H1 (cell line): ENCODE measurements around the gene MSI2. TPM values are rescaled to one million over a fixed set of nuclear protein-coding genes. Genes with fewer than 3 reads are reported as not detected.

Experiments
- CEBPB ChIP-seq: IDR thresholded peaks from 2 replicates; pipeline ENCODE4 v1.6.1; 2012; ENCODE audit warnings: low read depth, low read length
- CTBP2 ChIP-seq: IDR thresholded peaks from 2 replicates; pipeline ENCODE4 v1.7.0; 2011; ENCODE audit warnings: borderline replicate concordance, mild to moderate bottlenecking, moderate library complexity, mixed read lengths, low read length; ENCODE audit not compliant: insufficient read depth, insufficient read length
- SRF ChIP-seq: IDR thresholded peaks from 2 replicates; pipeline ENCODE4 v1.6.1; 2011; ENCODE audit warnings: mild to moderate bottlenecking, low read depth, low read length, moderate library complexity
- ZNF274 ChIP-seq: IDR thresholded peaks from 2 replicates; pipeline ENCODE4 v1.7.0; 2012; ENCODE audit warnings: low read length, borderline replicate concordance; ENCODE audit errors: extremely low read depth
- polyA plus RNA-seq, 7 experiments: library from polyadenylated mRNA; depleted of rRNA in 3 of 7; stranded (reverse) in 5 of 7; unstranded in 2 of 7; fragments of >200 nt in 5 of 7; fragments of 200-250 nt in 2 of 7; gene quantifications; 1 replicate in 5 of 7; 2 replicates in 1 of 7; 4 replicates in 1 of 7; pipeline versions ENCODE4 v1.2.1 to v1.2.3, GENCODE V29; 2011 to 2013; ENCODE audit warnings: missing spikeins in 2 of 7, mixed read lengths in 2 of 7
- total RNA-seq: library from RNA; stranded (reverse); fragmentation: NEBNext Ultra II Directional; extraction: Animal tissue kit (Norgen Biotek cat#: 25700); gene quantifications from 2 replicates; pipeline ENCODE4 v1.2.1, GENCODE V29; 2021
- TF ChIP-seq, protein P1 (sequence below): fragments of 300-600 bp; sonication (generic); IDR thresholded peaks from 2 replicates; pipeline ENCODE4 v1.7.1; 2012; ENCODE audit warnings: low read length, moderate library complexity, mild to moderate bottlenecking, inconsistent platforms; ENCODE audit not compliant: insufficient replicate concordance
- TF ChIP-seq, protein P2 (sequence below): IDR thresholded peaks from 2 replicates; pipeline ENCODE4 v1.6.1; 2011; ENCODE audit warnings: low read depth, mild to moderate bottlenecking, low read length; ENCODE audit not compliant: insufficient read depth

Gene MSI2
- total and polyA plus RNA-seq, 2 of the 8 experiments (the other 6 are each of a cell fraction or from before 2014, with no cell fraction given): 36.7 to 80.6 TPM

GRCh38 chr17:57502811-57503241 is 246.5 kb downstream of the MSI2 start (continued):
- TF ChIP-seq, protein P1, sequence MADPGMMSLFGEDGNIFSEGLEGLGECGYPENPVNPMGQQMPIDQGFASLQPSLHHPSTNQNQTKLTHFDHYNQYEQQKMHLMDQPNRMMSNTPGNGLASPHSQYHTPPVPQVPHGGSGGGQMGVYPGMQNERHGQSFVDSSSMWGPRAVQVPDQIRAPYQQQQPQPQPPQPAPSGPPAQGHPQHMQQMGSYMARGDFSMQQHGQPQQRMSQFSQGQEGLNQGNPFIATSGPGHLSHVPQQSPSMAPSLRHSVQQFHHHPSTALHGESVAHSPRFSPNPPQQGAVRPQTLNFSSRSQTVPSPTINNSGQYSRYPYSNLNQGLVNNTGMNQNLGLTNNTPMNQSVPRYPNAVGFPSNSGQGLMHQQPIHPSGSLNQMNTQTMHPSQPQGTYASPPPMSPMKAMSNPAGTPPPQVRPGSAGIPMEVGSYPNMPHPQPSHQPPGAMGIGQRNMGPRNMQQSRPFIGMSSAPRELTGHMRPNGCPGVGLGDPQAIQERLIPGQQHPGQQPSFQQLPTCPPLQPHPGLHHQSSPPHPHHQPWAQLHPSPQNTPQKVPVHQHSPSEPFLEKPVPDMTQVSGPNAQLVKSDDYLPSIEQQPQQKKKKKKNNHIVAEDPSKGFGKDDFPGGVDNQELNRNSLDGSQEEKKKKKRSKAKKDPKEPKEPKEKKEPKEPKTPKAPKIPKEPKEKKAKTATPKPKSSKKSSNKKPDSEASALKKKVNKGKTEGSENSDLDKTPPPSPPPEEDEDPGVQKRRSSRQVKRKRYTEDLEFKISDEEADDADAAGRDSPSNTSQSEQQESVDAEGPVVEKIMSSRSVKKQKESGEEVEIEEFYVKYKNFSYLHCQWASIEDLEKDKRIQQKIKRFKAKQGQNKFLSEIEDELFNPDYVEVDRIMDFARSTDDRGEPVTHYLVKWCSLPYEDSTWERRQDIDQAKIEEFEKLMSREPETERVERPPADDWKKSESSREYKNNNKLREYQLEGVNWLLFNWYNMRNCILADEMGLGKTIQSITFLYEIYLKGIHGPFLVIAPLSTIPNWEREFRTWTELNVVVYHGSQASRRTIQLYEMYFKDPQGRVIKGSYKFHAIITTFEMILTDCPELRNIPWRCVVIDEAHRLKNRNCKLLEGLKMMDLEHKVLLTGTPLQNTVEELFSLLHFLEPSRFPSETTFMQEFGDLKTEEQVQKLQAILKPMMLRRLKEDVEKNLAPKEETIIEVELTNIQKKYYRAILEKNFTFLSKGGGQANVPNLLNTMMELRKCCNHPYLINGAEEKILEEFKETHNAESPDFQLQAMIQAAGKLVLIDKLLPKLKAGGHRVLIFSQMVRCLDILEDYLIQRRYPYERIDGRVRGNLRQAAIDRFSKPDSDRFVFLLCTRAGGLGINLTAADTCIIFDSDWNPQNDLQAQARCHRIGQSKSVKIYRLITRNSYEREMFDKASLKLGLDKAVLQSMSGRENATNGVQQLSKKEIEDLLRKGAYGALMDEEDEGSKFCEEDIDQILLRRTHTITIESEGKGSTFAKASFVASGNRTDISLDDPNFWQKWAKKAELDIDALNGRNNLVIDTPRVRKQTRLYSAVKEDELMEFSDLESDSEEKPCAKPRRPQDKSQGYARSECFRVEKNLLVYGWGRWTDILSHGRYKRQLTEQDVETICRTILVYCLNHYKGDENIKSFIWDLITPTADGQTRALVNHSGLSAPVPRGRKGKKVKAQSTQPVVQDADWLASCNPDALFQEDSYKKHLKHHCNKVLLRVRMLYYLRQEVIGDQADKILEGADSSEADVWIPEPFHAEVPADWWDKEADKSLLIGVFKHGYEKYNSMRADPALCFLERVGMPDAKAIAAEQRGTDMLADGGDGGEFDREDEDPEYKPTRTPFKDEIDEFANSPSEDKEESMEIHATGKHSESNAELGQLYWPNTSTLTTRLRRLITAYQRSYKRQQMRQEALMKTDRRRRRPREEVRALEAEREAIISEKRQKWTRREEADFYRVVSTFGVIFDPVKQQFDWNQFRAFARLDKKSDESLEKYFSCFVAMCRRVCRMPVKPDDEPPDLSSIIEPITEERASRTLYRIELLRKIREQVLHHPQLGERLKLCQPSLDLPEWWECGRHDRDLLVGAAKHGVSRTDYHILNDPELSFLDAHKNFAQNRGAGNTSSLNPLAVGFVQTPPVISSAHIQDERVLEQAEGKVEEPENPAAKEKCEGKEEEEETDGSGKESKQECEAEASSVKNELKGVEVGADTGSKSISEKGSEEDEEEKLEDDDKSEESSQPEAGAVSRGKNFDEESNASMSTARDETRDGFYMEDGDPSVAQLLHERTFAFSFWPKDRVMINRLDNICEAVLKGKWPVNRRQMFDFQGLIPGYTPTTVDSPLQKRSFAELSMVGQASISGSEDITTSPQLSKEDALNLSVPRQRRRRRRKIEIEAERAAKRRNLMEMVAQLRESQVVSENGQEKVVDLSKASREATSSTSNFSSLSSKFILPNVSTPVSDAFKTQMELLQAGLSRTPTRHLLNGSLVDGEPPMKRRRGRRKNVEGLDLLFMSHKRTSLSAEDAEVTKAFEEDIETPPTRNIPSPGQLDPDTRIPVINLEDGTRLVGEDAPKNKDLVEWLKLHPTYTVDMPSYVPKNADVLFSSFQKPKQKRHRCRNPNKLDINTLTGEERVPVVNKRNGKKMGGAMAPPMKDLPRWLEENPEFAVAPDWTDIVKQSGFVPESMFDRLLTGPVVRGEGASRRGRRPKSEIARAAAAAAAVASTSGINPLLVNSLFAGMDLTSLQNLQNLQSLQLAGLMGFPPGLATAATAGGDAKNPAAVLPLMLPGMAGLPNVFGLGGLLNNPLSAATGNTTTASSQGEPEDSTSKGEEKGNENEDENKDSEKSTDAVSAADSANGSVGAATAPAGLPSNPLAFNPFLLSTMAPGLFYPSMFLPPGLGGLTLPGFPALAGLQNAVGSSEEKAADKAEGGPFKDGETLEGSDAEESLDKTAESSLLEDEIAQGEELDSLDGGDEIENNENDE: no peak
- TF ChIP-seq CEBPB (no peak), CTBP2 (no peak), ZNF274 (no peak), SRF (no peak)
- TF ChIP-seq, protein P2, sequence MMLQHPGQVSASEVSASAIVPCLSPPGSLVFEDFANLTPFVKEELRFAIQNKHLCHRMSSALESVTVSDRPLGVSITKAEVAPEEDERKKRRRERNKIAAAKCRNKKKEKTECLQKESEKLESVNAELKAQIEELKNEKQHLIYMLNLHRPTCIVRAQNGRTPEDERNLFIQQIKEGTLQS: no peak
